Ishikawa (cell line): ENCODE measurements around the gene WDR43.
A peak's percentile ranks its signal among the peaks of the same experiment; 100 is the strongest.

ENCODE experiments used
- CEBPB ChIP-seq: IDR thresholded peaks from 2 replicates; pipeline ENCODE4 v1.6.1; 2012
- CREB1 ChIP-seq: IDR thresholded peaks from 2 replicates; pipeline ENCODE4 v1.6.1; 2012; ENCODE audit warnings: low read depth
- EGR1 ChIP-seq: IDR thresholded peaks from 2 replicates; pipeline ENCODE4 v1.6.1; 2012
- EP300 ChIP-seq: IDR thresholded peaks from 2 replicates; pipeline ENCODE4 v1.6.1; 2012; ENCODE audit warnings: borderline replicate concordance
- FOXM1 ChIP-seq: IDR thresholded peaks from 2 replicates; pipeline ENCODE4 v1.6.1; 2012; ENCODE audit warnings: low read depth, borderline replicate concordance
- MAX ChIP-seq: IDR thresholded peaks from 2 replicates; pipeline ENCODE4 v1.6.1; 2012
- NFIC ChIP-seq: IDR thresholded peaks from 2 replicates; pipeline ENCODE4 v1.6.1; 2012
- RAD21 ChIP-seq: IDR thresholded peaks from 2 replicates; pipeline ENCODE4 v1.6.1; 2012; ENCODE audit warnings: low read depth
- REST ChIP-seq: IDR thresholded peaks from 2 replicates; pipeline ENCODE4 v1.6.1; 2012; ENCODE audit warnings: low read depth, mild to moderate bottlenecking
- TAF1 ChIP-seq: IDR thresholded peaks from 2 replicates; pipeline ENCODE4 v1.6.1; 2012; ENCODE audit warnings: low read depth, mild to moderate bottlenecking
- TCF12 ChIP-seq: IDR thresholded peaks from 2 replicates; pipeline ENCODE4 v1.6.1; 2012; ENCODE audit warnings: low read depth
- TEAD4 ChIP-seq: IDR thresholded peaks from 2 replicates; pipeline ENCODE4 v1.6.1; 2012
- USF1 ChIP-seq: IDR thresholded peaks from 2 replicates; pipeline ENCODE4 v1.6.1; 2012
- YY1 ChIP-seq: IDR thresholded peaks from 2 replicates; pipeline ENCODE4 v1.6.1; 2012; ENCODE audit warnings: low read depth
- ZBTB7A ChIP-seq: IDR thresholded peaks from 2 replicates; pipeline ENCODE4 v1.6.1; 2012; ENCODE audit warnings: low read depth

WDR43 gene

GRCh38 chr2:28982381-28982950 is 88.0 kb downstream of the WDR43 start:
- TF ChIP-seq TCF12 (no peak), TEAD4 (no peak), FOXM1 (no peak)

GRCh38 chr2:28986429-28986828 is 92.0 kb downstream of the WDR43 start:
- TF ChIP-seq REST = peak; percentile 81
- peak; percentile 43; the same call in 1 of the 2 replicates for TF ChIP-seq MAX
- TF ChIP-seq TEAD4 = 0 out of 2 replicates have a peak, but pooled peaks have one; percentile 8
- TF ChIP-seq EP300 = no peak
- TF ChIP-seq RAD21 = no peak
- TF ChIP-seq TCF12 = no peak

- TF ChIP-seq CREB1 = no peak
- TF ChIP-seq TEAD4 = no peak
- no peak for TF ChIP-seq USF1
- TF ChIP-seq YY1 = no peak
- TF ChIP-seq EGR1 = no peak
- no peak for TF ChIP-seq TCF12
Observed at GRCh38 chr2:28989973-28990372, 95.5 kb downstream of the WDR43 start.

GRCh38 chr2:28990445-28990844 is 96.0 kb downstream of the WDR43 start:
- no peak for TF ChIP-seq USF1
- TF ChIP-seq EP300 = no peak
- TF ChIP-seq TAF1 = no peak
- TF ChIP-seq RAD21 = no peak
- no peak for TF ChIP-seq MAX
- no peak for TF ChIP-seq ZBTB7A
- TF ChIP-seq TEAD4 = no peak
- no peak for TF ChIP-seq REST
- TF ChIP-seq YY1 = no peak
- no peak for TF ChIP-seq TCF12
- no peak for TF ChIP-seq EGR1
- TF ChIP-seq CREB1 = no peak

- TF ChIP-seq USF1 (no peak), EGR1 (no peak), YY1 (no peak), TAF1 (no peak), MAX (no peak), NFIC (no peak)
Observed at GRCh38 chr2:28991021-28991420, 96.6 kb downstream of the WDR43 start.

GRCh38 chr2:28991460-28991859 is 97.0 kb downstream of the WDR43 start:
- no peak for TF ChIP-seq NFIC
- no peak for TF ChIP-seq TEAD4
- TF ChIP-seq TAF1 = no peak
- TF ChIP-seq YY1 = no peak
- TF ChIP-seq USF1 = no peak
- TF ChIP-seq RAD21 = no peak
- no peak for TF ChIP-seq REST
- no peak for TF ChIP-seq EGR1
- no peak for TF ChIP-seq MAX
- no peak for TF ChIP-seq CEBPB
- TF ChIP-seq CREB1 = no peak
- no peak for TF ChIP-seq FOXM1
- no peak for TF ChIP-seq ZBTB7A
- TF ChIP-seq EP300 = no peak
- TF ChIP-seq TCF12 = no peak
